Activated CD4-positive, alpha-beta T cell treated with anti-CD3 and anti-CD28 coated beads for 24 hours (primary cell): Measurements from ENCODE around the gene RTP3.

Experiments
- DNase-seq, 2 donors: peaks; one replicate each; pipeline ENCODE4 v3.0.0-alpha.2; 2020; ENCODE audit warnings: low read depth in 2 of 2

The RTP3 gene

DNA sequence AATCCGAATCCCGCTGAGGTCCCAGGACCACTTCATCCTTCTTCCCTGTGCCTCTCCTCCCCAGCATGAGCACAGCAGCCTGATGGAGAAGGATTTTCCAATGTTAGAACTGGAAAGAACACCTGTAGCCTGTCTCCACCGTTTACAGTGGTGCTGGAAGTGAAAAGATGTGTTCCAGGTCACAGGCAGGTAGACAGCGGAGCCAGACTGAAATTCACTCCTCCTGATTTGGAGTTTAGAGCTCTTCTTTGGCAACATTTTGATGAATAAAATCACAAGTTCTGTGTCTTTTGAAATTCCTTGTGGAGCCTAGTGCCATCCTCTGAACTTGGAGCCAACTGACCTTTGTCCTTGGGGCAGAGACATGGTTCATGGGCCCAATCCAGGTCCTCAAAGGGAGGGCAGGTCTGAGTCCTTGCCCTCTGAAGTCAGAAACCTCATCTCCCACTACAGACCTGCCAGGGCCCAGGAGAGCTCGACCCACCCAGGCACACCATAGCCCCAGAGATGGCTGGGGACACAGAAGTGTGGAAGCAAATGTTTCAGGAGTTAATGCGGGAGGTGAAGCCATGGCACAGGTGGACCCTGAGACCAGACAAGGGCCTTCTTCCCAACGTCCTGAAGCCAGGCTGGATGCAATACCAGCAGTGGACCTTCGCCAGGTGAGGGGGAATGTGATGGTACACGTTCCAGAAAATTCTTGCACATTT lies at the start of gene RTP3:
Gene RTP3, plus strand, starts transcription at position 421 of the 710 bp plus-strand sequence. Its CDS starts 87 bp downstream, at position 508.
- no peak for DNase-seq

DNA sequence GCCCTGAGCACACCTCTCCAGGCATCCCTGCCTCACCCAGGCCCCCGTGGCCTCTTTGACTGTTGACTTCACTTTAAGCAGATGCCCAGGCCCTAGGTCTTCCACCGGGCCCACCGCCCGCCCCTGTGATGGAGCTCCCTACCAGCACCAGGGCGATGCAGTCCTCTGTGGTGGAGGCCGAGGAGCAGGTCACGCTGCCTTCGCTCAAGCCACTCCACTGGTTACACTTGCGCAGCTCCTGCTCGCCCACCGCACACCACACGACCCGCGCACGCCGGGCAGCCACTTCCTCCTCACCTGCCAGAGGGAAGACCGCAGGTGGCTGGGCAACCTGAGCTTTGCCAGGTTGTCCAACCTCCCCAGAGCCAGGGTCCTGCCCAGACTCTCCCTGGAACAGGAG lies 49.1 kb upstream of the RTP3 start:
- no peak for DNase-seq

DNA sequence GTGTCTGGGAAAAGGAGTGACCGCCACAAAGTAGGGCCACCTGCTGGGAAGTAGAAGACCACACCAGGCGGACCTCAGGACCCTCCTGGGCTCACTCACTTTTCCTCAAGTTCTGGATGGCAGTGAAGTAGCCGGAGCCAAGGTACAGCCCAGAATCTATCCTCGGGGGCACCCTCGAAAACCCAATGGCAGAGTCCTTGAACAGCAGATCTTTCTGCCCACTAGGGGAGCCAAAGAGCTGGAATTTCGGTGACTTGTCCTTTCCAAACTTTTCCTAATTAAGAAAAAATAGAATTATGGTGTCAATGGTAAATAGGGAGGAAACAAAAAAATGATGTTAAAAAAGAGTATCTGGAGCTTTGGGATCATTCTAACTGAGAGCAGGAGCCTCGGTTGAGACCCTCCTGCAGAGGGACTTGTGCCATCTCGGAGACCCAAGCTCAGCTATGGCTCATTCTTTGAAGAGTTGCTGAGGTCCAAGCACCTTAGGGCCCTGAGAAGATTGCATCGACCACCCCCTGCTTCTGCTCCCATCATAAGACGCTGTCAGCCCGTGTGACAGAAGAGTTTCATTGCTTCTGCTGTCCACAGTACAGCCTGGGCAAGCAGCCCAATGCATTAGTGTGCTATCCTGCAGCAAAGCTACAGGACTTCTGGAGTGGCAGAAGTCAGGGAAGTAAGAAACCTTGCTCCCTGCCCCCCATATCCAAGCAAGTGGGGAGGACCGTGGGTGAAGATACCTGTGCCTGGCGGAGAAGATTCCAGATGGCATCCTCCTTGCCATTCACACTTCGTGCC lies 47.8 kb upstream of the RTP3 start:
- no peak for DNase-seq

DNA sequence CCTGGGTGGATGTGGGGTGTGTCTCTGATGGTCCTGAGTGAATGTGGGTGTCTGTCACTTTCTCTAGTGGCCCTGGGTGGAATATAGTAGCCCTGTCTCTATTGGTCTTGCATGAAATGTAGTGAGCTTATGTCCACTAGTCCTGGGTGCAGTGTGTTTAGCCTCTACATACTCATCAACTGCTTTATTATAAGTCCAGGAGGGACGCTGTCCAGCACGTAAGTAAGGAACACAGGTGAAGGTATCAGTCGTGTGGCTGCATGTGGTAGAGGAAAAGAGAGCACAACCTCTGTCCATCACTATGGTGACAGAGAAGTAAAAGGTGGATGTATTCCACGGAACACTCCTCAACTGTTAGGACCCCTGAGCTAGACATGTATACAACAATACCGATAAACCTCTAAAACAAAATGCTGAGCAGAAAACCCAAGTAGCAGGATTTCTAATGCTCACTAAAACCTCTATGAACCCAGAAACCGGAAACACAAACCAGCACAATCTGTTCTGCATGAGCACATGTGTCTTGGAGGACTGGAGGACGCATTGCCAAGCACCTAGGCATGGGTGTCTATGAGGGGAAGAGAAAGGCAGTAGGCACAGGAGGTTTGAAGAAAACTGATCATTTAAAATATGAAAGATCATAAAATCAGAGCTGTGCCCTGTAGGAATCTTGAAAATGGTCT lies 44.1 kb upstream of the RTP3 start:
- no peak for DNase-seq

DNA sequence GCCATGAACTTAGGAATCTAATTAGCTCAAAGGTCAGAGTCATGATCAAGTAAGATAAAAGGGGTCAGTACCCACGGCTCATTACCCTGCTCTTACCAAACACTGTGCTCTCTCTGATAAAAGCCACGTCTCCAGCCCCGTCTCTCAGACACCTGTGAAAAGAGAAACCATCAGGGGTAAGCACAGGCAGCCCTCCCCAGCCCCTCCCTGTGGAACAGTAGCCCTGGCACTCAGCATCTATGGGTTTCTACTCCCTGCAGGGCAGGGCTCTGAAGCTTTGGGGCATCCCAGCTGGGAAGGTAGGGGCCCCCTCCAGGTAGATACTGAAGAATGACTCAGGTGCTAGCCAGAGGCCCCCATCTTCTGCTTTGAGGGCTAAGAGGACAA lies 43.6 kb upstream of the RTP3 start:
- DNase-seq: no peak

DNA sequence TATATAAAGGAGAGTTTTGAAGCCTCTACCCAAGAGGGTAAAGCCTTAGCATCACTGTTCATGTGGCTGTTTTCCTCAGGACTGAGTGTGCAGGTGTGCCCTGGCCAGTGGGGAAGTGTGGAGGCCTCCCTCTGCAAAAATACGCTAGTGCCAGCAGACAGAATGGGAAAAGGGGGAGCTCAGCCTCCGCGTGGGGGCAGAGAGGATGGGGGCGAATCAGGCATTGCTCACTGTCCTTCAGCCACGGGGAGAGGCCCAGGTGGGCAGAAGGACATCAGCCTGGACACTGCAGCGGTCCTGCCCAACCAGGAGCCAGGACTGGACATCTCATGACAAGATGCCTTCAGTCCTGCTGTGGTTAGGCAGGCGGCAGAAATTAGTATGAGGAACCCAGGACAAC lies 43.2 kb upstream of the RTP3 start:
- DNase-seq: no peak

DNA sequence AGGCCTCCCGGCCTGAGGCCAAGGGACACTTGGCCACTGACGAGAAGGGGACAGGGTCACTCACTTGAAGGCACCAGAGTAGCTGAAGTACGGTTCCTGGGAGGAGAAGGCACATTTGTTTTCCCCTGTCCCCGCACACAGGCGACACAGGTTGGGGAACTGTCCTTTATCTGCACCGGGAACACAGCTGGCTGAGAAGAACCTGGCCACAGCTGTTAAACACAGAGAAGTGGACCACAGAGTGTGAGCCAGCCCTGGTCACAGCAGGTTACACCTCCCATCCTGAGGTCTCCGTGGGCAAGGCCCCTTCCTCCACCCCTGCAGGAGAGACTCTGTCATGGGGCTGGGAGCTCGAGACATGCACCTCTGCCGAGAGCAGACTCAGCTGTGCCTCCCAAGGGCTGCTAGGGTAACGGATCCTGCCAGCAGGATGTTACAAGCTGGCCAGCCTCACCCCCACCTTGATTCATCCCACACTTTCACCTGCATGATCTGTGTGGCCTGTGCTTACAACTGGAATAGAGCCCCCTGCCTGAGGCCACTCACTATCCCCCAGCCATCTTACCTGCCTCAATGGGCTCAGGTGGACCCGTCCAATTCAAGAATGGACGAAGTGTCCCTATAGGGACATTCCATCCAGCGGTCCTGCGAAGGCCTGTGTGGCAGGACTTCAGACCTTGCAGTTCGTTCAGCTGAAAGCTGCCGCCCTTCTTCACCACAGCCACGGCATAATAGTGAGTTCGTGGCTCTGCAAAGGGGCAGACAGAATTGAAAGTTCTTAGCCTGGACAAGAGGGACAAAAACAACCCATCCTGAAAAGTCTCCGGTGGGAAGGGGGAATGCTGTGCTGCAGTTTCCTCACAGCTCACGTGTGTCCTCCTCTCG lies 42.3 kb upstream of the RTP3 start:
- no peak for DNase-seq

DNA sequence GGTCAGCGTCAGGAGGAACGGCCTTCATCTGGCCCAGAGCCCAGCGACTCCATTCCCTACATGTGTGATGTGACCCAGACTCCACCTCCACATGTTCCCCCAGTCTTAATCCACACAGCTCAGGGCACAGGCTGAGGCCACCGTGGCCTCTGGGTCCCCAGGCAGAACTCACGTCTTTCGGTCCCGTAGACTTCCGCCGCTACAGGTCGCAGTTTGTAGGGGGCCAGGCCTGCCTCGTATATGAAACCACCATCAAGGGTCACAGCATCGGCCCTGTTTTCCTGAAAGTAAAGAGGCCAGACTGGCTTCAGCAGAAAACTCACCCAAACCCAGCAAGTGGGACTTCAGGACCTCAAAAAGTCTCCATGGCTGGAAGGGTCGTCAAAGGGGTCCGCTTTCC lies 41.7 kb upstream of the RTP3 start:
- DNase-seq: no peak

DNA sequence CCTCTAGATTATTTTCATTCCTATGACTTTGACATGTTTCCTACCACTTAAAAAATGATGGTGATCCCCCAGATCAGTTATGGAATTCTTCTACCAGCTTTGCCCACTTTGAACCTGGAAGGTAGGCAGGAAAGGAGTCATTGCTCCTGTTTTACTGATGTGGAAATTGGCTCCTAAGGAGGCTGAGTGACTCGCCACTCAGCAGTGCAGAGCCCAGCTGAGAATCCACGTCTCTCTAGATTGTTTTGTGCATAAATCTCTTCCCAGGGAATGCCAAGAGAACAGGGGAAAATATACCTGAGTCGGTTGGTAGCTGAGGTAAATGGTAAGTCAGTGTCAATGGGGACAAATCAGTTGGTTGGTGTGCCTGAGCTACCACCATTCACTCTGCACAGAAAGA lies 37.7 kb upstream of the RTP3 start:
- DNase-seq: no peak

DNA sequence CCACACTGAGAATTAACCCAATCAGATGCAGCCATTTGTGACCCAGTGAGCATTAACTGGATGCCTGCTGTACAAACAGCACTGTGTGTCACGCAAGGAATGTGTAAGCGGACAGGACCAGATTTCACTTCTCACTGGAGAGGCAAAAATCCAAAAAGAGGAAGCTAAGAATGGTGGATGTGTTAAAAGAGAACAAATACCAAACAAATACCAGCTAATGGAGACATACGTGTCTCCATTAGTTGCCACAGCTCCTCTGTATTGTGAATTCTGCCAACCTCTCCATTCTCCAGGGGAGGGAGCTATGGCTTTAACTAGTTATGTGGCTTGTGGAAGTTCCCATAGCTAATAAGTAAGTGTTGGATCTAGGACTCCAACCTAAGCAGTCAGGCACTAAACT lies 35.7 kb upstream of the RTP3 start:
- DNase-seq: no peak

DNA sequence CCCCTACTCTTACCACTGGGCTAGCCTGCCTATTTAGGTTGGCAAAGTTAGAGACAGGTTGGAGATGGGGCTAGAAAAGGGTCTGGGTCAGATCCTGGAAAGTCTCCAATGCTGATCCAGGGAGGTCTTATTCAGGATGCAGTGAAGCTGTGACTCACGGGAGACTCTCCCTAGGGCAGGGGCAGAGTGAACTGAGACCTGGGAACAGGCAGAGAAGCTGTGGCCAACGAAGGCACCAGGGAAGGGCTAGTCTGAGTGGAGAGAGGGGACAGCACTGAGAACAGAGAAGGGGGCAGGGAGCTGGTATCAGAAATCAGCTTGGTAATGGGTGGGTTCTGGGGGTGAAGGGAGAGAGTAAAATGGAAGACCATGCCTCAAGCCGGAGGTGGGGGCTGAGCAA lies 35.3 kb upstream of the RTP3 start:
- DNase-seq: no peak

DNA sequence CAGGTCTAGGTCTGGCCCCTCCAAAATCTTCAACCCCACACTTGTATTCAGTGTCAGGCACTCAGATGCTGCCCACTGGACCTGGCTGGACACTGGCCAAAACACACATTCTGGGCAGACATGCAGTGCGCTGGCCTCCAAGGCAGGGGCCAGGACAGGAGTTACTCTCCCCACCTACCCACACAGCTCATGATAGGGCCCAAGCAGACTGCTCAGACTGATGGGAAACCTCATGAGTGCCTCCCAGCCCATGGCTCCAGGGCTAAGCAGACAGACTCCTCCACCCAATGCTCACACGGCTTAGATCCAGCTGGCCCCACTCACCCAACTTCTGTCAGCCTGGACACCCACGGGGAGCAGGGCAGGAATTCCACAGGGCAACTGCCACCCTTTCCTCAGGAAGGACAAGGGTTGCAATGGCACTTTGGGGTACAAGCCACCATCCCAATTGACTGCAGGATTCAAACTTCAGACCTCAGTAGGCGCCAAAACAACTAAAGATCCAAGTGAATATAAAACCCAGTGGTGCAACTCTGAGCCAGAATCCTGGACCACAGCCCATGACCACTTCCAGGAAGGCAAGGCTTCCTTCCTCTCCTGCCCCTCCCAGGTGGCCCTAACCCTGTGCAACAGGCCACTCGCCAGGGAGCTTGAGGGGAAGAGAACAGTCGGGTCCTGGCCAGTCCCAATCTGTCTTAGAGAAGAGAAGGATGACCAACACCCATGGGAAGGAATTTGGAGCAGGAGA lies 34.5 kb upstream of the RTP3 start:
- DNase-seq: no peak

DNA sequence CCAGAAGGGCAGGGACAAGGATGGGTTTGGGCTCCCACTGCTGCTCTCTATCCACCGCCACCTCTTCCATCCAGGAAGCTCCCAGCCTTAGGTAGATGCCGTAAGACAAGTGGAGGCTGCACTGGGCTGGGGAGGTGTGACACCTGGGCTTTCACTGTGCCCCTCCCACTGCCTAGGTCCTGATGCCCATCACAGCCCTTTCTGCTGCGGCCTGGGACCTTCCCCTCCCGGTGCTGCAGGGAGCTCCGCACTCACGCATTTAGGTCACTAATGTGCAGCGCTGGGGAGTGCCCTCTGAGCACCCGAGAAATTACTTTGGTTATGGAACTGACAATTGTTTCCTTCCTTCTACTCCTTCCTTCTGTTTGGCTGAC lies 33.9 kb upstream of the RTP3 start:
- no peak for DNase-seq

DNA sequence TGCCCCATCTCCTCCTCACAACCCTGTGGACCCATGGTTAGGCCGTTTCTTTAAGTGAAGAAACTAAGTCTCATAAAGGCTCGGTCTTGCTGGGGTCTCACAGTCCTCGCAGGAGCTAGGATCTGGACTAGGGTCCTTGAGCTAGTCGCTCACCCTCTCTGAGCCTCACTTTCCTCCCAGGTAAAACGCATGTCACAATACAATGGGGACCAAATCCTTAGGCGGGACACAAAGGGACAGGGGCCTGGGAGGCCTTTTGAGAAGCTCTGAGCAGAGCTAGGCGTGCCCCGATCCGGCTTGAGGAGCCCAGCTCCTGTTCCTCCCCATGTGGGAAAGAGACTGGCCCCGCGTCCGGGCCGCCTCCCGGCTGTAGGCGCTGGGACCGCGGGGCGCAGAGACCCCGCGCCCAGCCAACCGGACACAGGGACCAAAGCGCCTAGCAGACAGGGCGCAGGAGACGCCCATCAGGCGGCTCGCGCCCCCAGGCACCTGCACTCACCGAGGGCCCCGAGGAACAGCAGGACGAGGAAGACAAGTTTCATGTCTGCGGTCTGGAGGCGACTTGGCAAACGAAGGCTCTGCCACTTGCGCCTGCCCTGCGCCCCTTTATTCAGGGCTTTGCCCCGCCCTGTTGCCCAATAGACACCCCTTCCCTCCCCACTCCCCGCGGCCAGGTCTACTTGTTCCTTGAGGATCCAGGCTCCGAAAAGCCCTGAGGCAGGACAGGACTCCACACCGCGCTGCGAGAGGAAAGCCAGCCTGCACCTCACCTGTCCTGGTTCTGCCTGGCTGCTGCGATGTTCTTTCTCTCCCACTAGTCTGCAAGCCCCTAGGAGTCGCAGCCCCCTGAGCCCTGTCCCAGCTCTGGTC lies 33.2 kb upstream of the RTP3 start, which contains the start of gene LTF:
Gene LTF, minus strand, starts transcription at position 580 of the 870 bp plus-strand sequence. Its CDS starts 38 bp downstream, at position 542.
- DNase-seq: no peak

DNA sequence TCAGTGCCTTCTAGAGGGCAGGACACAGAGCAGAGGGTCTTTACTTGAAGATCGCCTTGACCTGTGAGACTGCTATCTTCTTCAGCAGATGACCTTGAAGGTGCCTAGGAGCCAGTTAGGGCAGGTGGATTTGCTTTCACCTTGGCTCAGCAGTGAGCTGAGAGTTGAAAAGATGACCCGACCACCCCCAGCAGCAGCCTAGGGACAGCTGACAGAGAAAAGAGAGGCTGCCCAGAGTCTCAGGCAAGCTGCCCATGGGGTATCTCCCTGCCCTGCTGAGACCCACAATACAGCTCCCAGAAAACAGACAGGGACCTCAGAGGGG lies 32.6 kb upstream of the RTP3 start:
- no peak for DNase-seq

DNA sequence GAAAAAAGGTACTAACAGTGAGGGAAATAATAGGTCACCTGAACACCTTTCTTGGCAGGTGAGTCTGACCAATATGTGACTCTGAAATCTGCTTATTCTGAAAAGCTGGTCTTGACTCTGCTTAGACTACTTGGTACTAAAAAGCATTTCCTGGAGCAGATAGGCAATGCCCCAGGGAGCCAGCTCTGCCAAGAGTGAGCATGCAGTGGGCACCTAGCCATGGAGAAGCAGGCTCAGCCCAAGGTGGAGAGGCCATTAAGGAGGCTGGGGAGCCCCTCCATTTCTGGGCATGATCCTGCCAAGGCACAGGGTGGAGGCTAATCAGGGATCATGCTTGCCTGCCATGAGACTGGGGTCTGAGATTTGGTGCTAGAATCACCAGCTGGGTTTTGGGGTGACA lies 31.5 kb upstream of the RTP3 start:
- DNase-seq: no peak

DNA sequence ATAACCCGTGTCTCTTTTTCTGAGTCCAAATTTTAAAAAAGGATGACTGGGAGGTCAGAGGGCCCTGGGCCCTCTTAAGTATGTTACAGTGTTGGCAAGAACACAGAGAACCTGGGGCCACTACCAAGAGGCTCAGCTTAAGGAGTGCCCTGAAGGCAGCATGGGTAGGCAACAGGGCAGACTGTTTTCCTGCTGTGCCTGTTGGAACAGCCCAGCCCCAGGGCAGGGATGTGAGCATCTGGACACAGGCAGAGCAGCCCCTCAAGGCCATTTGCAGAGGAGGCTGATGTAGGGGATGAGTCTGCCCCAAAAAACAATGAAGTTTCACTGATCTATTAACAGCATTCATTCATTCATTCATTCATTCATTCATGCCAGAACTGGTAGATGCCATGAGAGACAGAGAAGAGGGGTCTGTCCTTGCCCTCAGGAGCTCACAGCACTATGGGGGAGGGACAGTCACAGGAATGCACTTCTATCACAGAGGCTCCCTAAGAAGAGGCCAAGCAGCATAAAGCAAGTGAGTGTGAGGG lies 30.8 kb upstream of the RTP3 start:
- no peak for DNase-seq

DNA sequence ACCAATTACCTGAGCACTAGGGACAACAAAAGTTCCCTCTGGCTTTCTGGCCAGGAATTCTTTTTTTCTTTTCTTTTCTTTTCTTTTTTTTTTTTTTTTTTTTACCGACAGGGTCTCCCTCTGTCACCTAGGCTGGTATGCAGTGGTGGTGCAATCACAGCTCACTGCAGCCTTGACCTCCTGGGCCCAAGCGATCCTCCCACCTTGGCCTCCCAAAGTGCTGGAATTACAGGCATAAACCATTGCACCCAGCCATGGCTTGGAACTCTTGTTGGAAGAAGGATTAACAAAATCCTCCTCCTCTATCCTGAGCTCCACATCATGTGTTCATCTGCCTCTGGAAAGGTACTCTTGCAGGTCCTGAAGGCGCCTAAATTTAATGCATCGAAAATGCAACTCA lies 30.2 kb upstream of the RTP3 start:
- no peak for DNase-seq

DNA sequence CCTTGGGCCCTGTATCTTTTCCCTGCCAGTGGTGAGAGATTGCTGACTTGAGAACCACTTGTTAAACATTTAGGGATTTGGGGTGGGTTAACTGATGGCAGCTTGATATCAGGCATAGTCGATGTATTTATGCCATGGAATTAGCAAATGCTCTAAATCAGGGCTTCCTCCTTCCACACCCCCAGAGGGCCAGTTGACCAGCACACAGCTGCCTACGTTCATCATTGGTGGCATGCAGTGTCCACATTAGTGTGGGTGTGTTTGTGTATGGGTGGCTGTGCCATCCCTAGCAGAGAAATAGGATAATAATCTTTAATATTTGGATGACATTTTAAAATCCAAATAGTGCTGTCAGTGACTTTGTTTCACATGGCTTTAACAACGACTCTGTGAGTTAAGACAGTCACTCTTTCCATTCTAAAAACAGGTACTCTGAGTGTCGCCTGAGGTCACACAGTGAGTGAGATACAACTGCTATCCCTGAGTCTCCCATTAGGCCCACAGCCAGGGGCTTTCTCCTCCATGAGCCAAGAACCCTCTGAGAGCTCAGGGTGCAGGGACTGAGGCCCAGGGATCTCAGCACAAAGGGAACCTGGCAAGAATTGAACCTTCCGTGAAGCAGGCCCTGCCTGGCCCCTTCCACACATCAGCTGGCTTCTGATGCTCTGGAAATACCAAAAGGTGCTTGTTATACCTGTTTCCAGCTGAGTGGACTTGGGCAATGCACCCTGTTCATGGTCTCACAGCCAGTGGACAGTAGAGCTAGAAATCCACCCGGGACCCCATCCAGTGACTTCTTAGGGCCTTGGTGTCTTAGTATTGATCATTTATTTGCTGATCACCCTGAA lies 28.8 kb upstream of the RTP3 start:
- DNase-seq: no peak
